NCI-H2081 treated with DMSO at 0.1 percent for 48 hours (cell line): ENCODE measurements around the gene EVI5L.

ENCODE experiments used
- DNase-seq: peaks from one replicate; lab custom pipeline; 2025; lab: John Stamatoyannopoulos, UW

Gene EVI5L

GRCh38 chr19:7898967-7899366 lies 68.9 kb downstream of the EVI5L start:
- DNase-seq: no peak

- no peak for DNase-seq
Measured at GRCh38 chr19:7899751-7900378, 69.8 kb downstream of the EVI5L start.

GRCh38 chr19:7900401-7900870 lies 70.4 kb downstream of the EVI5L start:
- DNase-seq: no peak

- no peak for DNase-seq
Measured at GRCh38 chr19:7900931-7901330, 70.9 kb downstream of the EVI5L start.

GRCh38 chr19:7901337-7901736 lies 71.3 kb downstream of the EVI5L start:
- no peak for DNase-seq

DNA sequence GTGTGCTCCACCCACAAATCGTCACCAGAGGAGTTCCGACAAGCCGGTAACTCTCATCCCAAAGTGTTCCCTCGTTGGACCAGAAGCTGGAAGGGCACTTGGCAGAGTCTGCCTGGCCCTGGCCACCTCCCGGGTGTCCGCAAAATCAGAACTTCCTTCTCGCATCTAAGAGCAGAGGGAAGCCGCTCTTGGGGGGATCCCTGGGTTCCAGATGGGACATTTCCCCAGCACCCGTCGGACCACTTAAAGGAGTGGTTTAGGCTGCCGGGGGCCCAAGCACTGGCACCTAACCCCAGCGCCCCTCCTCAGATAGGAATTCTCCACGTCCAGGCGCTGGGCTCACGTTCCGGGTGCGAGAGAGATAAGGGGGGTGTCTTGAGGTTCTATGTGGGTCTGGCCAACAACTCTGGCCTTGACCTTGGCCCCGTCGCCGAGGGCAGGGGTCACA lies 72.8 kb downstream of the EVI5L start:
- no peak for DNase-seq

DNA sequence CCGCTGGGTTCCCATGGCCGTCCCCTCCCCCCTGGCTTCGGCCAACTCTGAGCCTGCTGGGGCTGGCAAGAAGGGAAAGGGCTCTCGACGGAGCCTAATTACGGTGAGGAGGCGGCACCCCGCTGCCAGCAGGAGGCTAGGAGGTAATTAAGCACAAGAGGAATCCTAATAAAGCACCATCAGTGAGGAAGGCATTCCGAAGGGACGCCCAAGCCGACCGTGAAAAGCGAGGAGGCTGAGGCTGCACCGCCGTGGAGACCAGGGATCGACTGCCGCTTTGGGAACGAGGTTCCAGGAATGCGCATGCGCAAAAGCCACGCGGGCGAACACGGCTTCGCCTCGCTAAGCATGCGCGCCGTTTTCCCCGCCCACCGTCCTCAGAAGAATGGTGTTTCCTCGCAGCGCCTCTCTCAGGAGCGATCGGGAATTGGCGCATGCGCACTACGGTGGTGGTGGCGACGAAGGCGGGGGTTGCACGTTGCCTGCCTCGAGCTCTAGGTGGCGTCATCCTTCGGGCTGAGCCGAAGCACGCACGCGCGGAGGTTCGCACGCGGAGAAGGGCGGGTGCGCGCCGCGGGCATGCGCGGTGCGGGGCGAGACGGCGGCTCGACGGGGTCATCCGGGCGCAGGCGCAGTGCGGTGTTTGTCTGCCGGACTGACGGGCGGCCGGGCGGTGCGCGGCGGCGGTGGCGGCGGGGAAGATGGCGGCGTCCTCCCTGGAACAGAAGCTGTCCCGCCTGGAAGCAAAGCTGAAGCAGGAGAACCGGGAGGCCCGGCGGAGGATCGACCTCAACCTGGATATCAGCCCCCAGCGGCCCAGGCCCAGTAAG lies 73.4 kb downstream of the EVI5L start, which contains the start of gene MAP2K7:
Gene MAP2K7, plus strand, starts transcription at position 634 of the 830 bp plus-strand sequence. Its CDS starts 68 bp downstream, at position 702.
- DNase-seq: peak; percentile 98

DNA sequence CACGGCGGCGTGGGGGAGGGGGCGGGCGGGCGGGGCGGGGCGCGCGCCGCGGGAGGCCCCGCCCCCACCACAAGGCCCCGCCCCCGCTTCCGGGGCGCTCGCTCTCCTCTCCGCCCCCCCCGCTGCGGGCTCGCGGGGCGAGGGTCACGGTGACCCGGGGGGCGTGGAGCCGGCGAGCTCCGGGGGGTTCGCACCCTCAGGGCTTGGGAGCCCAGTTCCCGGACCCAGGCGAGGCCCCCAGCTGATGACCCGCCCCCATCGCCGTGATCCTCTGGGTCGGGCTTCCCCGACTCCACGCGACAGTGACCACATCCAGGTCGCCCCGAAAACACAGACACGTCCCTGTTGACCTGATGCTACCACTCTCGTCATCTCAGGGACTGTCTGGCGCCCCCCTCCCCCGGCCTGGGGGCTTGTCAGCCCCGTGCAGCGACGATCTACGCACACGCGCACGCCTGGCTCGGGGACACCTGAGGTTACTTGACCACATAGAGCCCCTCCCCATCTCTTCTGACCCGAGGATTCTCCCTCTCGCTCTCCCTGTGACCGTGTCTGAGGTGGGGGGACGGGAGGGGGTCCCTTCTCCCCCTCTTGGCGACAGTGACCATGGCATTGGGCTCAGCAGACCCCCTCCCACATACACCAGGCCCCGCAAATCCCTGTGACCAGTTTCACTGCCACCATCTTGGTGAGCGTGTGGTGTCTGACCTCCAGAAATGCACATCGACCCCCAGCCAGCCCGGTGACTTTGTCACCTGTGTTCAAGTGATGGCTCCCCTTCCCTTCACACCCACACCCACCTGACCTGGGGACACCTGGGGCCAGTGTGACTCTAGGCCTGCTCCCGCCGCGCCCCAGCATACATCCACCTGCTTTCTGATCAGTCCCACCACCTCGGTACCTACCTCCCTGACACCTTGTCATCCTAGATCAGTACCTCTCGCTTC lies 74.3 kb downstream of the EVI5L start:
- DNase-seq: no peak

DNA sequence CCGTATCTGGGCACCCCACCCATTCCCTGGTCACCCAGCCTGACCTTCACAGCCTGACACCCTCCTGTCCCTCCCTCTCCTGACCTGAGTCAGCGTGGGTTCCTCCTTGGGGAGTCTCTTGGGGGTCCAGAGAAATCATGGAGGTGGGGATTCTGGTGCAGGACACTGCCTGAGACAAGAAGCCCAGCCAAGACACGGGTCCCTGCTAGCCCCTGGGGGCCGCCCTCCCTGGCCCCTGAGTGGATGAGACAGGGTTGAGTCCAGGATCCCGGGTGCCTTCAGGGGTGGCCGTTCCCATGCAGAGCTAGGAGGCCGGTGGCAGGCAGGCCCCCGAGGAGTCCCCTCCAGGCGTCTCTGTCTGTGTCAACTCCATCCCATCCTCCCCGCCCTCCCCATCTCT lies 75.2 kb downstream of the EVI5L start:
- DNase-seq: no peak

- no peak for DNase-seq
Measured at GRCh38 chr19:7905859-7906258, 75.8 kb downstream of the EVI5L start.

DNA sequence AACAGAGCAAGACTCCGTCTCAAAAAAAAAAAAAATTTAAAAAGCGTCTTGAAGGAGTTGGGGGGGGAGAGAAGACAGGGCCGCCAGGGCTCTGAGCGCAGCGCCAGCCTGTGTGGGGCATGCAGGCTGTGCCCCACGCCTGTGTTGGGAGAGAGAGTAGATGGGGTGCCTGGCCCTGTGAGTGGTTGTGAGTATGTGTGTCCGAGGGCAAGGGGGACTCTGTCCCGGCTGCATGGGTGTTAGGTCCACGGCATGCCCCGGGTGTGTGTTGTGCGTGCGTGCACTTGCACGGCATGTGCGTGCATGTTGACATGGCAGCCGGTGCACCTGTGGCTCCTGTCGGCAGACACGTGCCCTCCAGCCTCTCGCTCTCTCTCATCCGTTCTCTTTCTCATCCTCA lies 77.1 kb downstream of the EVI5L start:
- no peak for DNase-seq

DNA sequence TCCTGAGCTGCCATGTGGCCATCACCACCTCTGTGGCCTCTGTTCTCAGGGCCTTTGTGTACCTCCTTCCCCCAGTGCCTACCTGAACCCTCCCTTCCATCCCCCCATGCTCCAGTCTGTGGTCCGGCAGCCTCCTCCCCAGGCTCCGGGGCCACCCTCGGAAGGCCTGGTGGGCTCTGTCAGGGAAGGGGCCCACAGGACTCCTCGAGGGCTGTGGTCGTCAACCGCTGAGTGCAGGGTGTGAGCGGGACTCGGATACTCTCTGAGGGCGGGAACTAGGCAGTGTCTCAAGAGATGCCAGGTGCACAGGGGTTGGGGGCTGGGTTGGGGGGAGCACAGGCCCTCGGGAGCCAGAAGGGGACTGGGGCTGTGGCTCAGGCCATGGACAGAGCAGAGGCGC lies 77.5 kb downstream of the EVI5L start:
- DNase-seq: no peak

DNA sequence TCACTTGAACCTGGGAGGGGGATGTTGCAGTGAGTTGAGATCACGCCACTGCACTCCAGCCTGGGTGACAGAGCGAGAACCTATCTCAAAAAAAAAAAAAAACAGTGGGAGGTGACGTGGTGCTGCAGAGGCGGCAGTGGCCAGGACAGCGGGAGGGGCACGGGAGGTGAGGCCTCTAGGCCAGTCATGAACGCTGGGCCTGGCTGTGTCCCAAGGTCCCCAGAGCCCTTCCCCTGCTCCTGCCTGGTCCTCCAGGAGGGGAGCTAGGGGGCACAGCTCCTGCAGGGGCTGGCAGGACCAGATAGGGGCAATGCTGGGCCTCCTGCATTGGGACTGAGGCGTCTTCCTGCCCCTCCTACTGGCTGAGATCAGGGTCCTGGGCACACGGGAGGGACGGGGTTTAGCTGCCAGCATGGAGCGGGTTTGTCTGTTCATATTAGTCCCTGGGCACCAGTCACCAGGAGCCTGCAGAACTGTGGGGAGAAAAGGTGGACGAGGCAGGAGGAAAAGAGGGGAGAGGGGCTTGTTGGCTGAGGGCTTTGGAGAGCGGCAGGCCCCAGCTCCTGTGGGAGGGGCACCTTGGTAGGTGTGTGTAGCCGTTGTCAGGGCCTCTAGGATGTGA lies 78.2 kb downstream of the EVI5L start:
- DNase-seq: no peak

- no peak for DNase-seq
Measured at GRCh38 chr19:7908742-7909461, 78.9 kb downstream of the EVI5L start.

DNA sequence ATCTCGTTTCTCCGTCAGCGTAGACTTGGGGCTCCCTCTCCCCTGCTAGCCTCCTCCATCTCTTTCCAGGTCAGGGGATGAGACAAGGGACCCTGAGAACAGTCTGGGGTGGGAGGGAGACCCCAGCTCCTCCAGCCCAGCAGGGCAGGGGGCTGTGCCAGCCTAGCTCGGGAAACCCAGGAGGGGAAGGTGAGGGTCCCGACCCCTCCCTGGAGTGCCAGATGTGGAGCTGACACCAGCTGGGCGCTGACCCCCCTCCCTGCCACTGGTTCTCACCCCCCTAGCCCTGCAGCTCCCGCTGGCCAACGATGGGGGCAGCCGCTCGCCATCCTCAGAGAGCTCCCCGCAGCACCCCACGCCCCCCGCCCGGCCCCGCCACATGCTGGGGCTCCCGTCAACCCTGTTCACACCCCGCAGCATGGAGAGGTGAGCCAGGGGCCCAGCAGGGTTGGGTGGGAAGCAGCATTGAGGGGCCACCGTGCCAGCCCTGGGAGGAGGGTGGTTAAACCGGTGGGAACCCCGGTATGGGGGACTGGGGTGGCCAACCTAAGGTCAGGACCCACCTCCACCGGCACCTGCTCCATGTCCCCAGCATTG lies 79.6 kb downstream of the EVI5L start:
- DNase-seq: no peak

DNA sequence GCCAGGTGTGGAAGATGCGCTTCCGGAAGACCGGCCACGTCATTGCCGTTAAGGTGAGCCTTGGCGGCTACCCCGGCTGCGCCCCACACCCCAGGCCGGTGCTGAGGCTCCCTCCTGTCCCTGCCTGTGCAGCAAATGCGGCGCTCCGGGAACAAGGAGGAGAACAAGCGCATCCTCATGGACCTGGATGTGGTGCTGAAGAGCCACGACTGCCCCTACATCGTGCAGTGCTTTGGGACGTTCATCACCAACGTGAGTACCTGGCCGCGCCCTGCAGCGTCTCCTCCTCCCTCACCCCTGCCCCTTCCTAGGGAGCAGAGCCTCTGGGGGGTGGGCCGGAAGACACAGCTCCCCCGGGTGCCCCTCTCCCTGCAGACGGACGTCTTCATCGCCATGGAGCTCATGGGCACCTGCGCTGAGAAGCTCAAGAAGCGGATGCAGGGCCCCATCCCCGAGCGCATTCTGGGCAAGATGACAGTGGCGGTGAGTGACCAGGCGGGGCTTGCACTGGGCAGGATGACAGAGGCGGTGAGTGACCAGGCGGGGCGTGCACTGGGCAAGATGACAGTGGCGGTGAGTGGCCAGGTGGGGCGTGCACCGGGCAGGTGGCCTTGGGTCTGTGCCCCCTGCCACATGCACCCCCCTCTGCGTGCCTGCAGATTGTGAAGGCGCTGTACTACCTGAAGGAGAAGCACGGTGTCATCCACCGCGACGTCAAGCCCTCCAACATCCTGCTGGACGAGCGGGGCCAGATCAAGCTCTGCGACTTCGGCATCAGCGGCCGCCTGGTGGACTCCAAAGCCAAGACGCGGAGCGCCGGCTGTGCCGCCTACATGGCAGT lies 80.5 kb downstream of the EVI5L start:
- DNase-seq: no peak

DNA sequence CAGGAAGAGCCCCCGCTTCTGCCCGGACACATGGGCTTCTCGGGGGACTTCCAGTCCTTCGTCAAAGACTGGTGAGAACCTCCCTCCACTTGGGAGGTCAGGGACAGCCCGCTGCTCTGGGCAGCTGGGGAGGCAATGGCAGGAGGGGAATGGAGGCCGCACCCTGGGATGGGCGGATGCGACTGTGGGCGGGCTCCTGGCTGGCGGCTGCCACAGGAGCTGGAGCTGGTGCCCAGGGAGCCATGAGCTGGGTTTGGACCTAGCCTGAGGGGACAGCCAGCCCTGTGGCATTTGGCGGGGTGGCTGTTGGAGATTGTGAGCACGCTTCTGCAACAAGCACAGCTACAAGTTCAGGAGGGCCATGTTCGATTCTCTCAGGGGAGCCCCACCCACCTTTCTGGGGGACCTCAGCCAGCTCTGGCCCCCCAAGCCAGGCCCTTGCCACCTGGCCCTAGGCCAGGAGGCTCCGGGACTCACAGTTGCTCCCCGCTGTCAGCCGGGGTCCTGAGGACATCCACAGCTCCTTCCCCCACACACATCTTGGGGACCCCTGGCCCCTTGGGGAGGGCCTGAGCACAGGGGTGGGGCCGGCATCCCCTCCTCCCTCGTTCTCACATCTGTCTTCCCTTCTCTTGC lies 81.6 kb downstream of the EVI5L start:
- no peak for DNase-seq

GRCh38 chr19:7912144-7912696 lies 82.2 kb downstream of the EVI5L start:
- no peak for DNase-seq
